Activated CD4-positive, alpha-beta T cell treated with anti-CD3 and anti-CD28 coated beads, Interleukin-2, amount 10 ng/mL, durations not matched to agents 7 days and 5 days (primary cell): ENCODE data around the gene TTC7B. TPM values are rescaled to one million over a fixed set of nuclear protein-coding genes. Genes with fewer than 3 reads are reported as not detected.
"Not testable (repeated sequence)": the region's sequence is repeated elsewhere in the genome, so short reads cannot be mapped to it uniquely, and the experiment has no call there.

Experiments used
- CTCF ChIA-PET: fragments of 350-600 bp; sonication (Branson Sonifier 250); formaldehyde crosslinking; loops from one replicate; lab custom pipeline; 2021; ENCODE audit warnings: antibody characterized with exemption; lab: Charles Lee
- POLR2A ChIA-PET: fragments of 350-600 bp; sonication (Branson Sonifier 250); formaldehyde crosslinking; loops from one replicate; lab custom pipeline; 2021; ENCODE audit warnings: antibody characterized with exemption; lab: Charles Lee
- DNase-seq: peaks from one replicate; pipeline ENCODE4 v3.0.0-alpha.2; 2020
- H3K27ac Mint-ChIP-seq: one replicate; pipeline ENCODE4 v1.8.0; 2021; ENCODE audit warnings: mild to moderate bottlenecking, moderate library complexity, mixed read lengths
- H3K27me3 Mint-ChIP-seq: one replicate; pipeline ENCODE4 v1.8.0; 2021; ENCODE audit warnings: mixed read lengths
- H3K36me3 Mint-ChIP-seq: one replicate; pipeline ENCODE4 v1.8.0; 2021; ENCODE audit warnings: low read depth, mixed read lengths
- H3K4me1 Mint-ChIP-seq: one replicate; pipeline ENCODE4 v1.8.0; 2021; ENCODE audit warnings: mixed read lengths
- H3K4me3 Mint-ChIP-seq: one replicate; pipeline ENCODE4 v1.8.0; 2021; ENCODE audit warnings: mild to moderate bottlenecking, moderate library complexity, mixed read lengths
- H3K9me3 Mint-ChIP-seq: one replicate; pipeline ENCODE4 v1.8.0; 2021; ENCODE audit warnings: mixed read lengths
- total RNA-seq, 2 experiments: library from RNA; stranded (reverse); gene quantifications; one replicate each; pipeline ENCODE4 v1.2.3, GENCODE V29; 2021

TTC7B gene
- total RNA-seq, 2 experiments from 2014 or later = 2.7 to 2.9 TPM

DNA sequence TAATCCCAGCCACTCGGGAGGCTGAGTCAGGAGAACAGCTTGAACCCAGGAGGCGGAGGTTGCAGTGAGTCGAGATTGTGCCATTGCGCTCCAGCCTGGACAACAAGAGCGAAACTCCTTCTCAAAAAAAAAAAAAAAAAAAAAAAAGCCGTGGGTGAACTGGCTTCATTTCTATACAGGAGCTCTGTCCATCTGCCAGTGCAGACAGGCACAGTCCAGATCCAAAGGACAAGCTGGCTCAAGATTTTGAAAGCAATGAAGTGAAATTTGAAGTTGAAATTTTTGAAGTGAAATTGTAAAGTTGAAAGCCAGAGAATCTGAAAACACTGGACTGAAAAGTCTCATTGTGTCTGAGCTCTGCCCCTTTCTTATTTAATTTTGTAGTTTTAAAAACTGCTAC, 284.7 kb downstream of the TTC7B start:
- Mint-ChIP-seq H3K27me3 (no peaks in the 10 kb centered on the region), H3K36me3 (peaks cover 2% of the 10 kb centered on the region), H3K4me1 (no peaks in the 10 kb centered on the region), H3K27ac (no peak overlapping the region), H3K4me3 (no peak overlapping the region), H3K9me3 (peaks cover 13% of the 10 kb centered on the region)
- no peak for DNase-seq
- POLR2A ChIA-PET = no interaction called here
- CTCF ChIA-PET = no interaction called here

- H3K9me3 Mint-ChIP-seq = peaks cover 18% of the 10 kb centered on the region
- H3K36me3 Mint-ChIP-seq = peaks cover 2% of the 10 kb centered on the region
- H3K27me3 Mint-ChIP-seq = no peaks in the 10 kb centered on the region
- H3K4me1 Mint-ChIP-seq = no peaks in the 10 kb centered on the region
- no peak overlapping the region for H3K4me3 Mint-ChIP-seq
- no peak overlapping the region for H3K27ac Mint-ChIP-seq
- CTCF ChIA-PET = no interaction called here
- POLR2A ChIA-PET = no interaction called here
- DNase-seq = no peak
Measured at GRCh38 chr14:90530523-90530922, 285.7 kb downstream of the TTC7B start.

DNA sequence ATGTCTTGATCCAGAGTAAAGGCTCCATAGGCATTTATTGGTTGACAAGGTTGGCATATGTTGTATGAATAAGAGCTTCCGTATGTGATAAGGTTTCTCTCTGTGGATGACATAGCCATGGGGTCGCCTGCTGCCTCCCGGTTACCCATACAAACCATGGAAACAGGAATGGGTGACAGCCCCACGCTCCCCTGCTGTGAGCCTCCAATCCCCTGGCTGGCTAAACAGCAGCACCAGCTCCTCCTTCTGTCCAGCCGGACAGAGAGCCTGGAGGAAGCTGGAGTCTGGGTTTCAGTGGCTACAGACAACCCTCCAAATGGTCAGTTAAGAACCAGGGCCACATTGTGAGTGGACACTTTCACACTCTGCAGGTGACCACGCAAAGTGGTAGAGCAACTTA, 288.3 kb downstream of the TTC7B start:
- Mint-ChIP-seq H3K4me1 (no peaks in the 10 kb centered on the region), H3K4me3 (no peak overlapping the region), H3K36me3 (peaks cover 2% of the 10 kb centered on the region), H3K27ac (no peak overlapping the region), H3K27me3 (no peaks in the 10 kb centered on the region), H3K9me3 (peaks cover 20% of the 10 kb centered on the region)
- ChIA-PET CTCF (interaction anchor here (0.8 kb wide), 1 partner anchor 13 kb away, joined by 4 read pairs; no protein-coding TSS in a partner anchor), POLR2A (no interaction called here)
- no peak for DNase-seq

DNA sequence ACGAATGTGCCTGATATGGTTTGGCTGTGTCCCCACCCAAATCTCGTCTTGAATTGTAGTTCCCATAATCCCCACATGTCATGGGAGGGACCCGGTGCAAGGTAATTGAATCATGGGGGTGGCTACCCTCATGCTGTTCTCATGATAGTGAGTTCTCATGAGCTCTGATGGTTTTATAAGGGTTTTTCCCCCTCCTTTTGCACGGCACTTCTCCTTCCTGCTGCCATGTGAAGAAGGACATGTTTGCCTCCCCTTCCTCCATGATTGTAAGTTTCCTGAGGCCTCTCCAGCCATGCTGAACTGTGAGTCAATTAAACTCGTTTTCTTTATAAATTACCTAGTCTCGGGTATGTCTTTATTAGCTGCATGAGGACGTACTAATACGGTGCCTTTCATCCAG, 289.7 kb downstream of the TTC7B start:
- H3K27me3 Mint-ChIP-seq, DNase-seq, POLR2A ChIA-PET, H3K36me3 Mint-ChIP-seq, H3K4me1 Mint-ChIP-seq, H3K4me3 Mint-ChIP-seq, CTCF ChIA-PET, H3K27ac Mint-ChIP-seq: not testable (repeated sequence)
- peaks cover 20% of the 10 kb centered on the region for H3K9me3 Mint-ChIP-seq

DNA sequence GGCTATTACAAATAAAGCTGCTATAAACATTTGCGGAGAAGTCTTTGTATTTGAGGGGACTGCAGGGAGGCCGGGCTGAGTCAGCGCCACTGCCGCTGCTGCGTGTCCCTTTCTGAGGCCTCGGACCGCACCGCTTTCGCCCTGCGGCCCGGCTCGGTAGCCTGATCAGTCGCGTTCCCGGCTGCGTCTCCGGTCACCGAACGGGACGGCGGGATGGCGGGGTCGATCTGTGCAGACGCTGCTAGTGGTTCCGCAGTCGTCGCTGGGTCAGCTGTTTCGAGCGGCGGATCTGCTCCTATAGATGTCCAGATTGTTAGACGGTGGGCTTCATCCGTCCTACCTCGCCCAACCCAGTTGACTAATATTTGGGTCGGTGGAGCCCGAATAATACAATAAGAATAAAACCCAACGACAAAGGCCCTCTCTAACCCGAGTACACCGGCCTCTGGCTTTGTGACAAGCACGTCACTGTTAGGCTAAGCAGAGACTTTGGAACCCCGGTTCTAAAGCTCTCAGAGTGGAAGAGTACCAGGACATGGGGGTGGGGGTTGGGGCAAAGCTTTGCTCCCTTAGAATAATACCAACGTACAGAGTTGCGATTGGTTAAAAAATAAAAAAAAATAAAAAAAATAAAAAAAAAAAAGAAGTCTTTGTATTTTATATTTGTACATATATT, 290.7 kb downstream of the TTC7B start:
- H3K27me3 Mint-ChIP-seq, CTCF ChIA-PET, H3K27ac Mint-ChIP-seq, H3K36me3 Mint-ChIP-seq, H3K4me3 Mint-ChIP-seq, DNase-seq, POLR2A ChIA-PET, H3K4me1 Mint-ChIP-seq: not testable (repeated sequence)
- peaks cover 20% of the 10 kb centered on the region for H3K9me3 Mint-ChIP-seq

- ChIA-PET POLR2A (no interaction called here), CTCF (interaction anchor here (0.7 kb wide), 1 partner anchor 195 kb away, joined by 3 read pairs; no protein-coding TSS in a partner anchor)
- Mint-ChIP-seq H3K4me3 (no peak overlapping the region), H3K9me3 (peaks cover 20% of the 10 kb centered on the region), H3K27me3 (no peaks in the 10 kb centered on the region), H3K4me1 (no peaks in the 10 kb centered on the region), H3K27ac (no peak overlapping the region), H3K36me3 (peaks cover 2% of the 10 kb centered on the region)
- no peak for DNase-seq
Measured at GRCh38 chr14:90523961-90524875, 292.0 kb downstream of the TTC7B start.

- POLR2A ChIA-PET = no interaction called here
- Mint-ChIP-seq H3K4me1 (no peaks in the 10 kb centered on the region), H3K27ac (no peak overlapping the region), H3K36me3 (peaks cover 2% of the 10 kb centered on the region), H3K9me3 (peaks cover 18% of the 10 kb centered on the region), H3K27me3 (no peaks in the 10 kb centered on the region), H3K4me3 (no peak overlapping the region)
- CTCF ChIA-PET = no interaction called here
- DNase-seq = no peak
Measured at GRCh38 chr14:90523544-90523943, 292.7 kb downstream of the TTC7B start.

DNA sequence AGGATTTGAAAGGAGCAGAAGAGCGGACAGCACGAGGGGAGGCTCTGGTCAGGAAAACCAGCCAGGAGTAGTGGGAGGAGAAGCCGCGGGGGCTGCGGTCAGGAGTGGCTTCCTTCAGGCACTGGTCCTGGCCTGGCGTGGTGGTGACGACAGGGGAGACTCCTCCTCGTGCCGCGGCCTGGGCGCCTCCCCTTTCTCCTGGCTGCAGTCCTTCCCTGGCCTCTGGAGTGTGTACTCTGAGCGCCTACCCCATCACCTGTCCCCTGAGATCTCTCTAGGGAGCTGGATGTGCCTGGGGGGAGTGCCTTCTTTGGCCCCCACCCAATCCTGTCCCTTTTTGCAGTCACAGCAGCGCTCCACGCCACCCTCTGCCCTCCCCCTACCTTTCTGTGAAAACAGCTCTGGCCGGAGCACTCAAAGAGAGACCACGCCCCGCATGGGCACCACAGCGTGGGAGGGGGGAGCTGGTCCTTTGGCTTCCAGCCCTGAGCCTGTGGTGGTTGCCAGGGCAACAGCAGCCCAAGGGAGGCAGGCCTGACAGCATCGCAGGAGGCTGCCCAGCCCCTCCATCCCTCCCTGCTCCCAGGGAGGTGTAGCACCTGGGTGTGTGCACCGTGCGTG, 293.5 kb downstream of the TTC7B start:
- CTCF ChIA-PET = no interaction called here
- Mint-ChIP-seq H3K27ac (no peak overlapping the region), H3K4me1 (no peaks in the 10 kb centered on the region), H3K4me3 (no peak overlapping the region), H3K9me3 (peaks cover 15% of the 10 kb centered on the region), H3K36me3 (no peaks in the 10 kb centered on the region), H3K27me3 (no peaks in the 10 kb centered on the region)
- no peak for DNase-seq
- POLR2A ChIA-PET = no interaction called here

DNA sequence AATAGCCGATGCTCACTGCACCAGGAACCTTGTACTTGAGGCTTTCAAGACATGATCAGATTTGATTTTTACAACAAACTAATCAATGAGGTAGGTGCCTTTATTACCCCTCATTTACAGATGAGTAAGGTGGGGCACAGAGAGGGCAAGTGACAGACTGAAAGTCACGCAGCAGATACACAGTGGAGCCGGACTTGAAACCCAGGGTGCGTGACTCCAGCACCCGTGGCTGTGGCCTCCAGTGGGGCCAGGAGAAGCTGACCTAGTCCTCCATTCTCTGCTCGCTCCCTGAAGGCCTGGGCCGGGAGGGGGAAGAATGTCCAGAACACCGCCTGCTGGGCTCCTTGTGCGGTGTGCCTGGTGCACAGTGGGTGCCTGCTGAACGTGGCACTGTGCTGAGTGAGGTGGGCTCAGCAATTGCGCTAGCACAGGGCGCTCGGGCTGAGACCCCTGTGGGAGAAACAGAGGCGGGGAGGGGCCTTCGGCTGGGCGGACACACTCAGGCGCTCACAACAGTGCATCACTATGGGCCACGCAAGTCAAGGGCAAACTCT, 294.2 kb downstream of the TTC7B start:
- ChIA-PET POLR2A (no interaction called here), CTCF (no interaction called here)
- H3K27me3 Mint-ChIP-seq = no peaks in the 10 kb centered on the region
- no peaks in the 10 kb centered on the region for H3K36me3 Mint-ChIP-seq
- no peak overlapping the region for H3K27ac Mint-ChIP-seq
- H3K9me3 Mint-ChIP-seq = peaks cover 12% of the 10 kb centered on the region
- no peaks in the 10 kb centered on the region for H3K4me1 Mint-ChIP-seq
- no peak overlapping the region for H3K4me3 Mint-ChIP-seq
- no peak for DNase-seq

- no peak for DNase-seq
- no peaks in the 10 kb centered on the region for H3K27me3 Mint-ChIP-seq
- ChIA-PET POLR2A (no interaction called here), CTCF (interaction anchor here (0.5 kb wide), 1 partner anchor 1662 kb away, joined by 3 read pairs; no protein-coding TSS in a partner anchor)
- H3K4me3 Mint-ChIP-seq = no peak overlapping the region
- H3K4me1 Mint-ChIP-seq = no peaks in the 10 kb centered on the region
- no peak overlapping the region for H3K27ac Mint-ChIP-seq
- H3K9me3 Mint-ChIP-seq = peaks cover 7% of the 10 kb centered on the region
- H3K36me3 Mint-ChIP-seq = no peaks in the 10 kb centered on the region
Measured at GRCh38 chr14:90521084-90521929, 294.9 kb downstream of the TTC7B start.

GRCh38 chr14:90520326-90520725, 295.9 kb downstream of the TTC7B start:
- H3K27me3 Mint-ChIP-seq = no peaks in the 10 kb centered on the region
- no peak overlapping the region for H3K4me3 Mint-ChIP-seq
- no peaks in the 10 kb centered on the region for H3K36me3 Mint-ChIP-seq
- H3K9me3 Mint-ChIP-seq = peaks cover 2% of the 10 kb centered on the region
- ChIA-PET POLR2A (no interaction called here), CTCF (interaction anchor here (0.5 kb wide), 1 partner anchor 1663 kb away, joined by 3 read pairs; no protein-coding TSS in a partner anchor)
- DNase-seq = no peak
- H3K27ac Mint-ChIP-seq = no peak overlapping the region
- H3K4me1 Mint-ChIP-seq = no peaks in the 10 kb centered on the region

DNA sequence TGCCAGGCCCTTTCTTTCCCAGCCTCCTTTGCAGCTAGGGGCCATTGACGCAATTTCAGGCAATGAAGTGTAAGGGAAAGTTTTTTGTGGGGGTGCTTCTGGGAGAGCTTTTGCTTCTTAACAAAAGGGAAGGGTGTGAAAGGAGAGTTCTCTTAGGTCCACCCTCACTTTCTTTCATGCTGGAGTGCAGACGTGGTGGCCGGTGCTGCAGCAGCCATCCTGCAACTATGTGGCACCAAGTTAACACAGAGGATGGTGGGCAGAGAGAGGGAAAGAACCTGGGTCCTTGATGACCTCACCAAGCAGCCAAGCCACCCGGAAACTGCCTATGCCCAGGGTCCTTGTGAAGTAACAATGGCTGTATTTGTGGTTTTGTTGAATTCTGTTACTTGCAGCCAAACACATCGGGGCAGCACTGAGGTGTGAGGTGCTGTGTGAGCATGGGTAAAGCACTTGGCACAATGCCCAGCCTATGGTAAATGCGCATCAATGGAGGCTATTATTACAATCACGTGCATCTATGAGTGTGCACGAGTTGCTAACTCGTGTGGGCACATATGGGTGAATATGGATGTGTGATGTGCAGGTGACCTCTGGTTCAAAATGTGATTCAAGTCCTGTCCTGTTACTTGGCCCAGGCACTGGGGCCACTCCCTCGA, 296.8 kb downstream of the TTC7B start:
- ChIA-PET CTCF (no interaction called here), POLR2A (no interaction called here)

More for the DNA sequence above, 296.8 kb downstream of the TTC7B start:
- Mint-ChIP-seq H3K4me1 (no peaks in the 10 kb centered on the region), H3K9me3 (no peaks in the 10 kb centered on the region), H3K27me3 (no peaks in the 10 kb centered on the region), H3K4me3 (no peak overlapping the region), H3K36me3 (no peaks in the 10 kb centered on the region), H3K27ac (no peak overlapping the region)
- DNase-seq = no peak
